CD14-positive monocyte (primary cell): ENCODE measurements around the gene TUBG1. TPM values are rescaled to one million over a fixed set of nuclear protein-coding genes. Genes with fewer than 3 reads are reported as not detected.

Experiments used
- DNase-seq, 3 donors: peaks; one replicate each; pipeline ENCODE4 v3.0.0-alpha.2; 2011 to 2022
- H2AFZ ChIP-seq: 2 replicates; pipeline ENCODE4 v1.6.0; 2012; ENCODE audit warnings: mild to moderate bottlenecking, low read depth, low read length, inconsistent platforms; ENCODE audit not compliant: insufficient read depth, poor library complexity, severe bottlenecking
- H3K27ac ChIP-seq, 2 donors: 1 replicate in 1 of 2; 2 replicates in 1 of 2; pipeline ENCODE4 v1.5.1; 2012 to 2013; ENCODE audit warnings: low read length in 2 of 2, control low read depth in 1 of 2, inconsistent platforms in 1 of 2, low read depth in 1 of 2, mild to moderate bottlenecking in 1 of 2
- H3K27me3 ChIP-seq, 2 donors: one replicate each; pipeline versions ENCODE4 v1.6.0 to v1.6.1; 2011 to 2013; ENCODE audit warnings: low read length in 2 of 2; ENCODE audit not compliant: control insufficient read depth in 2 of 2, insufficient read depth in 2 of 2
- H3K36me3 ChIP-seq, 2 donors: replicated peaks in 1 of 2; 1 replicate in 1 of 2; 2 replicates in 1 of 2; pipeline versions ENCODE4 v1.5.1 to v1.6.1; 2012 to 2013; ENCODE audit warnings: low read length in 2 of 2, control low read depth in 1 of 2, inconsistent platforms in 1 of 2, mild to moderate bottlenecking in 1 of 2; ENCODE audit not compliant: insufficient read depth in 2 of 2, control insufficient read depth in 1 of 2
- H3K4me1 ChIP-seq, 2 donors: 1 replicate in 1 of 2; 2 replicates in 1 of 2; pipeline versions ENCODE4 v1.5.1 to v1.6.1; 2012 to 2013; ENCODE audit warnings: low read length in 2 of 2, control low read depth in 1 of 2, inconsistent platforms in 1 of 2, mild to moderate bottlenecking in 1 of 2, moderate library complexity in 1 of 2; ENCODE audit not compliant: insufficient read depth in 2 of 2, control insufficient read depth in 1 of 2
- H3K4me2 ChIP-seq: replicated peaks from 2 replicates; pipeline ENCODE3; 2012; ENCODE audit warnings: low read length, moderate library complexity, mild to moderate bottlenecking; ENCODE audit not compliant: poor library complexity, severe bottlenecking; ENCODE audit errors: extremely low read depth
- H3K4me3 ChIP-seq, 3 experiments: fragments of 200-600 bp in 1 of 3; sonication (generic) in 1 of 3; replicated peaks in 1 of 3; 1 replicate in 2 of 3; 2 replicates in 1 of 3; pipeline ENCODE4 v1.5.1; 2011 to 2013; ENCODE audit warnings: low read length in 3 of 3, mild to moderate bottlenecking in 3 of 3, control low read depth in 2 of 3, low read depth in 2 of 3, inconsistent platforms in 1 of 3, moderate library complexity in 1 of 3
- H3K79me2 ChIP-seq: 2 replicates; pipeline ENCODE4 v1.6.0; 2012; ENCODE audit warnings: mild to moderate bottlenecking, control low read depth, inconsistent platforms, low read length, moderate library complexity; ENCODE audit not compliant: insufficient read depth
- H3K9ac ChIP-seq: 2 replicates; pipeline ENCODE4 v1.6.0; 2017; ENCODE audit warnings: low read length, mild to moderate bottlenecking; ENCODE audit not compliant: insufficient read depth, poor library complexity, severe bottlenecking
- H3K9me3 ChIP-seq, 2 donors: replicated peaks in 1 of 2; 1 replicate in 1 of 2; 2 replicates in 1 of 2; pipeline versions ENCODE4 v1.5.1 to v1.6.1; 2012 to 2013; ENCODE audit warnings: low read length in 2 of 2, control low read depth in 1 of 2; ENCODE audit not compliant: control insufficient read depth in 1 of 2, insufficient read depth in 1 of 2
- H4K20me1 ChIP-seq: 2 replicates; pipeline ENCODE4 v1.6.0; 2012; ENCODE audit warnings: mild to moderate bottlenecking, low read length, control low read depth, moderate library complexity; ENCODE audit not compliant: insufficient read depth
- H3K27ac Mint-ChIP-seq, 7 donors: one replicate each; pipeline ENCODE4 v1.8.0; 2020; ENCODE audit warnings: mild to moderate bottlenecking in 7 of 7, mixed read lengths in 7 of 7, moderate library complexity in 6 of 7, inconsistent platforms in 2 of 7
- H3K27me3 Mint-ChIP-seq, 3 donors: one replicate each; pipeline ENCODE4 v1.8.0; 2021 to 2022; ENCODE audit warnings: low read depth in 3 of 3, mild to moderate bottlenecking in 3 of 3, mixed read lengths in 3 of 3, moderate library complexity in 3 of 3, inconsistent platforms in 1 of 3
- H3K36me3 Mint-ChIP-seq, 2 donors: one replicate each; pipeline ENCODE4 v1.8.0; 2020; ENCODE audit warnings: mixed read lengths in 2 of 2, inconsistent platforms in 1 of 2, mild to moderate bottlenecking in 1 of 2
- H3K4me1 Mint-ChIP-seq: one replicate; pipeline ENCODE4 v1.8.0; 2020; ENCODE audit warnings: mild to moderate bottlenecking, mixed read lengths
- H3K4me3 Mint-ChIP-seq, 2 donors: one replicate each; pipeline ENCODE4 v1.8.0; 2020; ENCODE audit warnings: mild to moderate bottlenecking in 2 of 2, mixed read lengths in 2 of 2, moderate library complexity in 1 of 2
- H3K9me3 Mint-ChIP-seq, 7 donors: one replicate each; pipeline ENCODE4 v1.8.0; 2020 to 2022; ENCODE audit warnings: mixed read lengths in 7 of 7, mild to moderate bottlenecking in 6 of 7, moderate library complexity in 6 of 7, inconsistent platforms in 2 of 7
- WGBS: methylation state at CpG from one replicate; pipeline ENCODE4 v1.1.5; 2013; ENCODE audit warnings: missing lambda C conversion rate; ENCODE audit not compliant: insufficient coverage; 5-methylcytosine and 5-hydroxymethylcytosine counted together
- intact Hi-C, 2 donors: fragments of 100-400 bp; cut with micrococcal nuclease; formaldehyde crosslinking; loops; one replicate each; pipeline versions ENCODE4 v1.15.0 to v1.15.1; 2023
- polyA minus RNA-seq: library from RNA; depleted of rRNA, polyadenylated mRNA; stranded (reverse); fragments of >200 nt; gene quantifications from 2 replicates; pipeline ENCODE4 v1.2.3, GENCODE V29; 2012
- polyA plus RNA-seq, 3 donors: library from polyadenylated mRNA; depleted of rRNA in 1 of 3; unstranded in 2 of 3; stranded (reverse) in 1 of 3; fragments of 300-500 nt in 2 of 3; fragments of >200 nt in 1 of 3; fragmentation: Illumina TruSeq in 2 of 3; gene quantifications; 1 replicate in 2 of 3; 2 replicates in 1 of 3; pipeline ENCODE4 v1.2.3, GENCODE V29; 2012 to 2021
- total RNA-seq, 12 experiments: library from RNA in 1 of 12; stranded (reverse) in 1 of 12; fragments of 120-200 nt in 1 of 12; gene quantifications; one replicate each; pipeline ENCODE4 v1.2.4 and lab custom pipeline; 2013 to 2026; ENCODE audit warnings: mixed read lengths in 6 of 12, inconsistent platforms in 1 of 12
- TF ChIP-seq, protein P1 (sequence below): fragments of 200-600 bp; IDR thresholded peaks from one replicate; pipeline ENCODE4 v1.8.0; 2022; ENCODE audit warnings: antibody characterized with exemption, mild to moderate bottlenecking

The TUBG1 gene
- 6.0 TPM for total RNA-seq (2013)
- 10 to 100 TPM in 2 of 3 donors, 1 to 10 TPM in 1; 7.5 to 17.4 (median 10.2) TPM for polyA plus RNA-seq
- 5.7 and 5.8 TPM in 2 replicates for polyA minus RNA-seq
- total RNA-seq (lab: John Stamatoyannopoulos, UW), result 1.2 to 10.5 (median 2.4) reads per million in 11 experiments

DNA sequence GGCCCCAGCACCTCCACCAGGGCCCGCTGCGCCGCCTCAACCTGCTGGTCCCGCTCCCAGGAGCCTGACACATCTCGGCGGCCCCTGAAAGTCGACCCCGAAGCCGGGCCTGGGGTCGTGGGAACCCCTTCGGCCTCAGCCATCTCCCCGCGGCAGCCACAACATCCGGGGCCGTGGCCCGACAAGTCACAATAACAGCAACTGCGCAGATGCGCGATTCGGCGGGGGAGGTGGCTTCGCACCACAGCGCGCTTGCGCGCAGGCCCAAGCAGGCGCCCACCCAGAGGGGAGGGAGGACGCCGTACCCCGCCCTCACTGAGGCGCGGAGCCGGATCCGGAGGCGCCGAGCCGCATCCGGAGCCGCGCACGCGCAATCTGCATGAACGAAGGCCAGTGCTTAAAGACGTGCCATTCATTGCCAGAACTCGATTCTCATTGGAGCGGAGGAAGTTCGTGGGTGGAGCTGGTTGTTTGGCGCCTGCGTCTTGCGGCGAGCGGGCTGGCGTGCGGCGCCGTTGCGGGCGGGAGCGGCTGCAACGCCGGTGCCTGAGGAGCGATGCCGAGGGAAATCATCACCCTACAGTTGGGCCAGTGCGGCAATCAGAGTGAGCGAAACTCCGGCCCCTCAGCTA, at the start of gene TUBG1, which contains the start of gene RETREG3:
Gene TUBG1, plus strand, starts transcription at position 502 of the 632 bp plus-strand sequence. Its CDS starts 55 bp downstream, at position 557.
Gene RETREG3, minus strand, starts transcription at position 193 of the 632 bp plus-strand sequence. Its CDS starts 50 bp downstream, at position 143.
- peak within 1 kb of the TSS; percentile 86 for H3K4me2 ChIP-seq
- peaks cover 21 to 42% of the 10 kb centered on the region in 2 donors for H3K36me3 ChIP-seq
- Mint-ChIP-seq H3K36me3 (peaks cover 30 to 37% of the 10 kb centered on the region in 2 donors), H3K4me3 (peak within 1 kb of the TSS; percentile 100), H3K27ac (peak within 1 kb of the TSS; percentile 84 to 96 (median 95)), H3K27me3 (peaks cover 0 to 3% (median 0%) of the 10 kb centered on the region in 3 donors), H3K4me1 (peaks cover 31% of the 10 kb centered on the region), H3K9me3 (peaks cover 0 to 2% (median 0%) of the 10 kb centered on the region in 7 donors)
- H3K9me3 ChIP-seq, result no peaks in the 10 kb centered on the region
- peak within 1 kb of the TSS; percentile 91 for H3K9ac ChIP-seq
- H2AFZ ChIP-seq, result peak within 1 kb of the TSS; percentile 93
- intact Hi-C loops, result loop anchor here (2.0 to 5.0 kb wide), 2 partner anchors 42 to 68 kb away; partner anchors contain the start of genes MLX (in 1 of the 2) and PLEKHH3 (in 1 of the 2)
- peaks cover 53% of the 10 kb centered on the region for H3K79me2 ChIP-seq
- TF ChIP-seq, protein P1, sequence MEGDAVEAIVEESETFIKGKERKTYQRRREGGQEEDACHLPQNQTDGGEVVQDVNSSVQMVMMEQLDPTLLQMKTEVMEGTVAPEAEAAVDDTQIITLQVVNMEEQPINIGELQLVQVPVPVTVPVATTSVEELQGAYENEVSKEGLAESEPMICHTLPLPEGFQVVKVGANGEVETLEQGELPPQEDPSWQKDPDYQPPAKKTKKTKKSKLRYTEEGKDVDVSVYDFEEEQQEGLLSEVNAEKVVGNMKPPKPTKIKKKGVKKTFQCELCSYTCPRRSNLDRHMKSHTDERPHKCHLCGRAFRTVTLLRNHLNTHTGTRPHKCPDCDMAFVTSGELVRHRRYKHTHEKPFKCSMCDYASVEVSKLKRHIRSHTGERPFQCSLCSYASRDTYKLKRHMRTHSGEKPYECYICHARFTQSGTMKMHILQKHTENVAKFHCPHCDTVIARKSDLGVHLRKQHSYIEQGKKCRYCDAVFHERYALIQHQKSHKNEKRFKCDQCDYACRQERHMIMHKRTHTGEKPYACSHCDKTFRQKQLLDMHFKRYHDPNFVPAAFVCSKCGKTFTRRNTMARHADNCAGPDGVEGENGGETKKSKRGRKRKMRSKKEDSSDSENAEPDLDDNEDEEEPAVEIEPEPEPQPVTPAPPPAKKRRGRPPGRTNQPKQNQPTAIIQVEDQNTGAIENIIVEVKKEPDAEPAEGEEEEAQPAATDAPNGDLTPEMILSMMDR, result peak; percentile 20
- peaks cover 48% of the 10 kb centered on the region for H4K20me1 ChIP-seq
- peak within 1 kb of the TSS; percentile 72 to 90 for H3K27ac ChIP-seq
- H3K27me3 ChIP-seq, result no peaks in the 10 kb centered on the region
- under 1% methylated on average over 66 of the region's 66 CpGs for WGBS
- peaks cover 21 to 32% of the 10 kb centered on the region in 2 donors for H3K4me1 ChIP-seq
- DNase-seq, result peak; percentile 99 to 100 (median 99)
- H3K4me3 ChIP-seq, result peak within 1 kb of the TSS; percentile 80 to 98 (median 92)

GRCh38 chr17:42560246-42560645, 49.2 kb upstream of the TUBG1 start:
- intact Hi-C loops, result no loop called here
- H3K27ac Mint-ChIP-seq, result peak overlapping the region in 1 of 7 donors; percentile 55
- peaks cover 0 to 3% (median 0%) of the 10 kb centered on the region in 7 donors for H3K9me3 Mint-ChIP-seq
- H3K4me1 Mint-ChIP-seq, result peaks cover 25% of the 10 kb centered on the region
- TF ChIP-seq, protein P1, result no peak
- H2AFZ ChIP-seq, result no peak overlapping the region
- H3K79me2 ChIP-seq, result peaks cover 29% of the 10 kb centered on the region
- peaks cover 16 to 19% of the 10 kb centered on the region in 2 donors for H3K36me3 Mint-ChIP-seq
- peaks cover 11 to 16% of the 10 kb centered on the region in 2 donors for H3K36me3 ChIP-seq
- no peaks in the 10 kb centered on the region for H3K27me3 ChIP-seq
- no peaks in the 10 kb centered on the region for H3K9me3 ChIP-seq
- H3K4me3 Mint-ChIP-seq, result no peak overlapping the region
- DNase-seq, result no peak
- no peak overlapping the region for H3K9ac ChIP-seq
- no peak overlapping the region for H3K4me2 ChIP-seq
- whole genome bisulfite sequencing, result no CpG with 5 or more reads among the region's 3 CpGs
- peaks cover 0 to 10% (median 2%) of the 10 kb centered on the region in 3 donors for H3K27me3 Mint-ChIP-seq
- no peak overlapping the region for H3K27ac ChIP-seq
- no peak overlapping the region for H3K4me3 ChIP-seq
- peaks cover 22% of the 10 kb centered on the region for H4K20me1 ChIP-seq
- H3K4me1 ChIP-seq, result peaks cover 26 to 35% of the 10 kb centered on the region in 2 donors
